Liver (tissue), 9 donors: ENCODE measurements around the gene RUNDC1. TPM values are rescaled to one million over a fixed set of nuclear protein-coding genes. Genes with fewer than 3 reads are reported as not detected.

ENCODE experiments used
- DNase-seq: peaks from one replicate; pipeline ENCODE4 v3.0.0-alpha.2; 2017; ENCODE audit warnings: low spot score
- H3K27ac ChIP-seq, 2 donors: one replicate each; pipeline ENCODE4 v1.7.0; 2013; ENCODE audit warnings: inconsistent platforms in 2 of 2, low read length in 2 of 2, control low read depth in 1 of 2, low read depth in 1 of 2, mild to moderate bottlenecking in 1 of 2
- H3K27me3 ChIP-seq, 4 donors: one replicate each; pipeline versions ENCODE4 v1.6.1 to v1.7.0; 2013; ENCODE audit warnings: low read length in 3 of 4, inconsistent platforms in 1 of 4, mild to moderate bottlenecking in 1 of 4, moderate library complexity in 1 of 4; ENCODE audit not compliant: control insufficient read depth in 4 of 4, insufficient read depth in 4 of 4
- H3K36me3 ChIP-seq, 4 donors: one replicate each; pipeline versions ENCODE4 v1.6.1 to v1.7.0; 2013; ENCODE audit warnings: low read length in 3 of 4, mild to moderate bottlenecking in 3 of 4, low read depth in 1 of 4, moderate library complexity in 1 of 4; ENCODE audit not compliant: control insufficient read depth in 4 of 4, insufficient read depth in 3 of 4
- H3K4me1 ChIP-seq, 4 donors: one replicate each; pipeline versions ENCODE4 v1.6.1 to v1.7.0; 2013; ENCODE audit warnings: low read length in 3 of 4, mild to moderate bottlenecking in 3 of 4, moderate library complexity in 1 of 4; ENCODE audit not compliant: control insufficient read depth in 4 of 4, insufficient read depth in 4 of 4
- H3K4me3 ChIP-seq, 3 donors: one replicate each; pipeline versions ENCODE4 v1.6.1 to v1.7.0; 2013; ENCODE audit warnings: low read length in 3 of 3, control low read depth in 1 of 3, low read depth in 1 of 3, mild to moderate bottlenecking in 1 of 3
- H3K9ac ChIP-seq, 2 donors: one replicate each; pipeline ENCODE4 v1.7.0; 2013; ENCODE audit warnings: low read length in 2 of 2, mild to moderate bottlenecking in 2 of 2, moderate library complexity in 2 of 2, control low read depth in 1 of 2, low read depth in 1 of 2
- H3K9me3 ChIP-seq, 4 donors: one replicate each; pipeline versions ENCODE4 v1.6.1 to v1.7.0; 2013; ENCODE audit warnings: low read length in 3 of 4; ENCODE audit not compliant: control insufficient read depth in 4 of 4
- ATF3 ChIP-seq: IDR thresholded peaks from 2 replicates; pipeline ENCODE4 v1.6.1; 2016; ENCODE audit warnings: antibody characterized with exemption
- CTCF ChIP-seq: fragments of 150-350 bp; IDR thresholded peaks from 2 replicates; pipeline ENCODE4 v1.5.1; 2017; ENCODE audit warnings: improper control_type of control experiment, low read depth, low read length; ENCODE audit not compliant: missing input control
- EGR1 ChIP-seq, 2 donors: IDR thresholded peaks; 2 replicates each; pipeline ENCODE4 v1.6.1; 2016 to 2018; ENCODE audit warnings: antibody characterized with exemption in 2 of 2, low read depth in 2 of 2
- FOXA1 ChIP-seq: IDR thresholded peaks from 2 replicates; pipeline ENCODE4 v1.6.1; 2016; ENCODE audit warnings: antibody characterized with exemption
- FOXA2 ChIP-seq: IDR thresholded peaks from 2 replicates; pipeline ENCODE4 v1.6.1; 2016; ENCODE audit warnings: antibody characterized with exemption
- GABPA ChIP-seq, 2 donors: IDR thresholded peaks in 1 of 2; conservative IDR thresholded peaks in 1 of 2; 2 replicates each; pipeline ENCODE4 v1.6.1; 2016; ENCODE audit warnings: antibody characterized with exemption in 2 of 2, mild to moderate bottlenecking in 1 of 2, moderate library complexity in 1 of 2
- HNF4A ChIP-seq, 2 donors: conservative IDR thresholded peaks; 2 replicates each; pipeline ENCODE4 v1.6.1; 2016; ENCODE audit warnings: antibody characterized with exemption in 2 of 2, mild to moderate bottlenecking in 2 of 2
- HNF4G ChIP-seq: IDR thresholded peaks from 2 replicates; pipeline ENCODE4 v1.6.1; 2016; ENCODE audit warnings: antibody characterized with exemption
- JUND ChIP-seq, 2 donors: IDR thresholded peaks; 2 replicates each; pipeline ENCODE4 v1.6.1; 2016; ENCODE audit warnings: antibody characterized with exemption in 2 of 2
- MAX ChIP-seq: IDR thresholded peaks from 2 replicates; pipeline ENCODE4 v1.6.1; 2016; ENCODE audit warnings: antibody characterized with exemption
- NR2F2 ChIP-seq: IDR thresholded peaks from 2 replicates; pipeline ENCODE4 v1.6.1; 2016; ENCODE audit warnings: antibody characterized with exemption
- RAD21 ChIP-seq, 2 donors: IDR thresholded peaks; 2 replicates each; pipeline ENCODE4 v1.6.1; 2016; ENCODE audit warnings: antibody characterized with exemption in 2 of 2, mild to moderate bottlenecking in 2 of 2
- REST ChIP-seq: IDR thresholded peaks from 2 replicates; pipeline ENCODE4 v1.6.1; 2016; ENCODE audit warnings: antibody characterized with exemption, mild to moderate bottlenecking
- RXRA ChIP-seq, 2 donors: IDR thresholded peaks; 2 replicates each; pipeline ENCODE4 v1.6.1; 2017 to 2018; ENCODE audit warnings: antibody characterized with exemption in 2 of 2, mild to moderate bottlenecking in 1 of 2
- SP1 ChIP-seq: IDR thresholded peaks from 2 replicates; pipeline ENCODE4 v1.6.1; 2018; ENCODE audit warnings: antibody characterized with exemption, mild to moderate bottlenecking
- TAF1 ChIP-seq: conservative IDR thresholded peaks from 2 replicates; pipeline ENCODE4 v1.6.1; 2016; ENCODE audit warnings: antibody characterized with exemption, mild to moderate bottlenecking
- YY1 ChIP-seq: IDR thresholded peaks from 2 replicates; pipeline ENCODE4 v1.6.1; 2016; ENCODE audit warnings: antibody characterized with exemption, mild to moderate bottlenecking
- ZBTB33 ChIP-seq: IDR thresholded peaks from 2 replicates; pipeline ENCODE4 v1.6.1; 2016; ENCODE audit warnings: antibody characterized with exemption
- WGBS: extraction: QIAGEN DNeasy Blood & Tissue Kit; methylation state at CpG from one replicate; pipeline ENCODE4 v1.1.7; 2013; 5-methylcytosine and 5-hydroxymethylcytosine counted together
- polyA plus RNA-seq, 2 donors: library from polyadenylated mRNA; stranded (reverse) in 1 of 2; unstranded in 1 of 2; fragments of 200-250 nt in 1 of 2; fragments of >200 nt in 1 of 2; fragmentation: Nextera tagmentation in 1 of 2; extraction: Ambion mirVana in 1 of 2; gene quantifications; one replicate each; pipeline versions ENCODE4 v1.2.1 to v1.2.3, GENCODE V29; 2013 to 2015
- total RNA-seq, 2 donors: library from RNA; depleted of rRNA; stranded (reverse); fragments of >200 nt; gene quantifications; one replicate each; pipeline ENCODE4 v1.2.3, GENCODE V29; 2014
- donor health status: healthy.
- donor health status: healthy.
- donor health status: healthy.
- donor health status: healthy.
- donor health status: healthy.

The RUNDC1 gene
- total and polyA plus RNA-seq, 4 donors: 2.9 to 8.1 (median 4.4) TPM

- no peaks in the 10 kb centered on the region for H3K4me1 ChIP-seq
- no peak overlapping the region for H3K4me3 ChIP-seq
- no peak overlapping the region for H3K27ac ChIP-seq
- TF ChIP-seq NR2F2 (no peak), ZBTB33 (no peak), TAF1 (no peak), RAD21 (IDR thresholded peaks at IDR 0.05) (no peak), GABPA (IDR thresholded peaks at IDR 0.05 in 1 of 2, conservative IDR thresholded peaks at IDR 0.05 in 1 of 2) (no peak), FOXA2 (no peak), YY1 (no peak), JUND (IDR thresholded peaks at IDR 0.05) (no peak), FOXA1 (no peak), RXRA (IDR thresholded peaks at IDR 0.05) (no peak), MAX (no peak), REST (no peak), EGR1 (IDR thresholded peaks at IDR 0.05; ENCODE audit: low read depth in 2 of 2) (no peak), CTCF (no peak), SP1 (no peak), ATF3 (no peak), HNF4A (conservative IDR thresholded peaks at IDR 0.05) (no peak), HNF4G (no peak)
- H3K36me3 ChIP-seq: peaks cover 2 to 24% (median 19%) of the 10 kb centered on the region in 4 donors
- no peaks in the 10 kb centered on the region for H3K9me3 ChIP-seq
- H3K27me3 ChIP-seq: no peaks in the 10 kb centered on the region
- DNase-seq: no peak
- no peak overlapping the region for H3K9ac ChIP-seq
- WGBS: 93% methylated on average over 1 of the region's 1 CpG
Observed at GRCh38 chr17:42946812-42947211, 33.6 kb upstream of the RUNDC1 start.
